Activated T-helper 1 cell treated with anti-CD3 and anti-CD28 coated beads, Interleukin-12 subunit alpha, Interleukin-12 subunit beta, Interleukin-2, Interleukin-4 antibody, amounts not matched to agents 30 ng/mL and 10 ng/mL and 1 ng/mL, durations not matched to agents 14 hours and 24 hours and 36 hours (primary cell): ENCODE results near the gene GRM8. TPM values are rescaled to one million over a fixed set of nuclear protein-coding genes. Genes with fewer than 3 reads are reported as not detected.

Source experiments
- DNase-seq: peaks from one replicate; pipeline ENCODE4 v3.0.0; 2021; ENCODE audit warnings: low spot score
- H3K27ac Mint-ChIP-seq: one replicate; pipeline ENCODE4 v1.8.0; 2021; ENCODE audit warnings: mild to moderate bottlenecking, mixed read lengths
- H3K27me3 Mint-ChIP-seq: one replicate; pipeline ENCODE4 v1.8.0; 2022; ENCODE audit warnings: mild to moderate bottlenecking, moderate library complexity, mixed read lengths; ENCODE audit not compliant: insufficient read depth
- H3K36me3 Mint-ChIP-seq: one replicate; pipeline ENCODE4 v1.8.0; 2021; ENCODE audit warnings: low read depth, mixed read lengths
- H3K4me1 Mint-ChIP-seq: one replicate; pipeline ENCODE4 v1.8.0; 2021; ENCODE audit warnings: low read depth, mixed read lengths
- H3K4me3 Mint-ChIP-seq: one replicate; pipeline ENCODE4 v1.8.0; 2021; ENCODE audit warnings: mild to moderate bottlenecking, moderate library complexity, mixed read lengths
- H3K9me3 Mint-ChIP-seq: one replicate; pipeline ENCODE4 v1.8.0; 2021; ENCODE audit warnings: mixed read lengths
- intact Hi-C: fragments of 100-400 bp; cut with micrococcal nuclease; formaldehyde crosslinking; loops from one replicate; pipeline ENCODE4 v1.15.1; 2024
- total RNA-seq: library from RNA; stranded (reverse); gene quantifications from 2 replicates; pipeline ENCODE4 v1.2.3, GENCODE V29; 2022

GRM8 gene
- total RNA-seq, 1 donor from 2014 or later: not detected

GRCh38 chr7:127035203-127035849 is 217.4 kb downstream of the GRM8 start:
- Mint-ChIP-seq H3K4me3 (no peak overlapping the region), H3K4me1 (no peaks in the 10 kb centered on the region), H3K27me3 (peaks cover 2% of the 10 kb centered on the region), H3K9me3 (no peaks in the 10 kb centered on the region), H3K27ac (no peak overlapping the region), H3K36me3 (no peaks in the 10 kb centered on the region)
- no peak for DNase-seq
- intact Hi-C loops: no loop called here

DNA sequence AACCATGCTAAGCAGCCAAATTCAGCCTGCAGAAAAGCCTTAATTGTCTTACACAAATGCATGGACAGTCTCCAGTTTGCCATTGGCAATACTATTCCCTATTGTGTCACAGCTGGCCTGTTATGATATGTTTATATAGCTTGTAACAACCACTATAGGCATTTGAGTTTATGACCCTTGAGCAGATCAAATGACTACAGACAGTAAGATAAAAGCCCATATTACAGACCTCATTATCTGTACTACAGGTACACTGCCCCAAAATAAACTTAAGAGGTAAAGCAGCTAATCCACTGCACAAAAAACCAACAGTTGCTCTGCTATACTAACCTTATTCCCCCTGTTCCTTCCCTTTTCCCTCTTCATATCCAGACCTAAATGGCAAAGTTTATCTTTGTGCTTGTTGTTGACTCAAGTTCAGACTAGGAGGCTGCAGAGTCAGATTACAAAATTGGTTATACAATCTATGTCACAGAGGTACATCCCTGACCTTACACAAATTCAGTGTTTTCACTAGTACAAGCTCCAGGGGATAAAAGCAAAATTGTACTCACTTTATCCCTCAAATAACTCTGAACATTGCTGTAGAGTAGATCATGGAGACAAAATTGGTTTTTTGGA is 218.4 kb downstream of the GRM8 start:
- DNase-seq: no peak
- H3K27me3 Mint-ChIP-seq: peaks cover 2% of the 10 kb centered on the region
- H3K9me3 Mint-ChIP-seq: no peaks in the 10 kb centered on the region
- H3K36me3 Mint-ChIP-seq: no peaks in the 10 kb centered on the region
- intact Hi-C loops: no loop called here
- no peaks in the 10 kb centered on the region for H3K4me1 Mint-ChIP-seq
- no peak overlapping the region for H3K4me3 Mint-ChIP-seq
- no peak overlapping the region for H3K27ac Mint-ChIP-seq

GRCh38 chr7:127029823-127030222 is 222.9 kb downstream of the GRM8 start:
- intact Hi-C loops: no loop called here
- peaks cover 2% of the 10 kb centered on the region for H3K27me3 Mint-ChIP-seq

GRCh38 chr7:127021857-127022256 is 230.9 kb downstream of the GRM8 start:
- H3K36me3 Mint-ChIP-seq: no peaks in the 10 kb centered on the region
- H3K27me3 Mint-ChIP-seq: no peaks in the 10 kb centered on the region
- H3K27ac Mint-ChIP-seq: no peak overlapping the region
- H3K9me3 Mint-ChIP-seq: no peaks in the 10 kb centered on the region
- no peak for DNase-seq
- H3K4me1 Mint-ChIP-seq: no peaks in the 10 kb centered on the region
- H3K4me3 Mint-ChIP-seq: no peak overlapping the region
- intact Hi-C loops: no loop called here

More at GRCh38 chr7:127029823-127030222, 222.9 kb downstream of the GRM8 start:
- Mint-ChIP-seq H3K9me3 (no peaks in the 10 kb centered on the region), H3K36me3 (no peaks in the 10 kb centered on the region), H3K4me3 (no peak overlapping the region), H3K27ac (no peak overlapping the region), H3K4me1 (no peaks in the 10 kb centered on the region)
- DNase-seq: no peak

DNA sequence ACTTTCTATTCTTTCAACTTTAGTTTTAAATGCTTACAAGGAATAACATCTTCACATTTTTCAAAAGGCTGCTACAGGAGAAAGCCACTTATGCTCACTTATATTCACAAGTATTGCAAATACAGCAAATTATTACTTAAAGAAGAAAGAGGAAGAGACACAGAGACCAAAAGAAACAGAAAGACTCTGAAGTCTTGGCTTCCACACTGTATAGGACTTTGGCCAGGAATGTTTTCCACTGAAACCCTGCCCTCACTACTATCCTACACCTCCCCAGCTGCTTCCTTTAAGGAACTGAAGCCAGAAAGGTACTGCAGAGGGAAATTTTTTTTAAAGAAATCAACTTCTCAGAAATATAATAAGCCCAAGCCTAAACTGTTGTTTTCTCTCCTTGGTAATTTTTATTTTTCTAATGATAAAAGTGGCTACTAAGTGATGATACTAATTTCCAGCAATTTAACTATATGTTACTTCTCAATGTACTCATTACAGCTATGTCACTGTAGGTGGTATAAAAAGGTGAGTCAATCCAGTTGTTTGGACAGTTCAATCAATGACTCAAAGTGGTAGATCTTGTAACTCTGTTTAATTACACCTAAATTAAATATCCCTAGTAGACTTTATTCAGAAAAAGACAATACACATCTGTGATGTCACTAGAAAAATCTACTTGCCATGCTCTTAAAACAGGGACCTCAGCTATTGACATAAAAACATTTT is 231.6 kb downstream of the GRM8 start:
- Mint-ChIP-seq H3K27ac (no peak overlapping the region), H3K36me3 (no peaks in the 10 kb centered on the region), H3K27me3 (no peaks in the 10 kb centered on the region), H3K9me3 (no peaks in the 10 kb centered on the region), H3K4me1 (no peaks in the 10 kb centered on the region), H3K4me3 (no peak overlapping the region)
- intact Hi-C loops: no loop called here
- no peak for DNase-seq

DNA sequence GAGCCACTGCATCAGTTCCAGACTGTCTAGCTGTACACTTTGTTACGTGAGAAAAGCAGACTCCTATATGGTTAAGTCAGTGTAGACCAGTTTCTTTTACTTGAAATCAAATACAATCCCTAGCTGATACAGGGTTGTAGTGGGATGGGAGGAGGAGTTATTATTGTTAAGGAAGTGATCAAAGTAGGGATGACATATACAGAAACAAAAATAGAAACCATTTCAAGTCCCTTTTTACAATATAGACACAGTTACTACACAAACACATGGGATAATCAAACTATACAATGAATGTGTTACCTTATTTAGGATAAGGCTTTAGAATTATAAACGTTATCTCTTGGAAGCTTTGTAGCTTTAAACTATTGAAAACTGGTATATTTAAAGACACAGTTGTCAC is 233.9 kb downstream of the GRM8 start:
- Mint-ChIP-seq H3K27me3 (no peaks in the 10 kb centered on the region), H3K4me1 (no peaks in the 10 kb centered on the region), H3K9me3 (no peaks in the 10 kb centered on the region), H3K27ac (no peak overlapping the region), H3K4me3 (no peak overlapping the region), H3K36me3 (no peaks in the 10 kb centered on the region)
- no peak for DNase-seq
- intact Hi-C loops: no loop called here

- DNase-seq: no peak
- Mint-ChIP-seq H3K4me3 (no peak overlapping the region), H3K27me3 (no peaks in the 10 kb centered on the region), H3K4me1 (no peaks in the 10 kb centered on the region), H3K9me3 (no peaks in the 10 kb centered on the region), H3K27ac (no peak overlapping the region), H3K36me3 (no peaks in the 10 kb centered on the region)
- intact Hi-C loops: no loop called here
Observed at GRCh38 chr7:127017196-127017595, 235.5 kb downstream of the GRM8 start.

DNA sequence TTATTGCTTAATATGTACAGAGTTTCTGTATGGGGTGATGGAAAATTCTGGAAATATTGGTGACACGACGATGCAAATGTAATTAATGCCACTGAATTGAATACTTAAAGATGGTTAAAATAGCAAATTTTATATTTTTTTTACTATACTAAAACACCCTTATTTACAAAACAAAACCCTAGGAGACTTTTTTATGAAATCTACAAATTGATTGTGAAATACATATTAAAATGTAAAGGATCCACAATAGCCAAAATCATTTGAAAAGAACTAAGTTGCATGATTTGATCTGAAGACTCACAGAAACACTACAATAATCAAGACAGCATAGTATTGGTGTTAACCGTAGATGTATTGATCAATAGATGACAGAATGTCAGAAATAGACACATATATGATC is 252.0 kb downstream of the GRM8 start:
- no peaks in the 10 kb centered on the region for H3K4me1 Mint-ChIP-seq
- H3K9me3 Mint-ChIP-seq: no peaks in the 10 kb centered on the region
- H3K27me3 Mint-ChIP-seq: peaks cover 2% of the 10 kb centered on the region
- H3K4me3 Mint-ChIP-seq: no peak overlapping the region
- H3K27ac Mint-ChIP-seq: no peak overlapping the region
- no peaks in the 10 kb centered on the region for H3K36me3 Mint-ChIP-seq
- intact Hi-C loops: no loop called here
- DNase-seq: no peak

- Mint-ChIP-seq H3K4me1 (no peaks in the 10 kb centered on the region), H3K36me3 (no peaks in the 10 kb centered on the region), H3K9me3 (no peaks in the 10 kb centered on the region), H3K27me3 (peaks cover 2% of the 10 kb centered on the region), H3K27ac (no peak overlapping the region), H3K4me3 (no peak overlapping the region)
- intact Hi-C loops: no loop called here
- DNase-seq: no peak
Observed at GRCh38 chr7:126996659-126997058, 256.1 kb downstream of the GRM8 start.

GRCh38 chr7:126993626-126994213 is 259.0 kb downstream of the GRM8 start:
- Mint-ChIP-seq H3K4me3 (no peak overlapping the region), H3K9me3 (no peaks in the 10 kb centered on the region), H3K4me1 (no peaks in the 10 kb centered on the region), H3K27ac (no peak overlapping the region), H3K36me3 (no peaks in the 10 kb centered on the region), H3K27me3 (peaks cover 2% of the 10 kb centered on the region)
- DNase-seq: no peak
- intact Hi-C loops: no loop called here

DNA sequence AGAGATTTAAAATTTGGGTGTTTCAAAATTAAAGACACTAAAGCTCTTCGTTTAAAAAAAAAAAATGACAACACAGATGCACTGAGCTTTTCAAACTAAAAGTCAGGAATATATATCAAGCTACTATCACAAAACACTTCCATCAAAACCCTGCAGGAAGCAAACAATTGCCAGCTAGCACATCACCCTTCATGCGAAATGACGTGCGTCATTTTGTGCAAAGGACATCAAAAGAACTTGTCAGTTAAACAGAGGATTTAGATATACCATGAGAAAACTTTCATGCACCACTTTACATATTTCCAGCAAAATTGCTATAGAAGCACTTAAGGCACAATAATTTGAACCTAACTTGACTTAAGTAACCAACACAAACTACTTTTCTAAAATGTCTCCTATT is 264.7 kb downstream of the GRM8 start:
- Mint-ChIP-seq H3K9me3 (no peaks in the 10 kb centered on the region), H3K4me3 (no peak overlapping the region), H3K27me3 (no peaks in the 10 kb centered on the region), H3K36me3 (no peaks in the 10 kb centered on the region), H3K27ac (no peak overlapping the region), H3K4me1 (no peaks in the 10 kb centered on the region)
- DNase-seq: no peak
- intact Hi-C loops: no loop called here

GRCh38 chr7:126979722-126980121 is 273.0 kb downstream of the GRM8 start:
- Mint-ChIP-seq H3K36me3 (no peaks in the 10 kb centered on the region), H3K4me1 (no peaks in the 10 kb centered on the region), H3K27me3 (peaks cover 2% of the 10 kb centered on the region), H3K27ac (no peak overlapping the region), H3K9me3 (no peaks in the 10 kb centered on the region), H3K4me3 (no peak overlapping the region)
- no peak for DNase-seq
- intact Hi-C loops: no loop called here

GRCh38 chr7:126978865-126979264 is 273.9 kb downstream of the GRM8 start:
- H3K4me3 Mint-ChIP-seq: no peak overlapping the region

More at GRCh38 chr7:126978865-126979264, 273.9 kb downstream of the GRM8 start:
- Mint-ChIP-seq H3K36me3 (no peaks in the 10 kb centered on the region), H3K4me1 (no peaks in the 10 kb centered on the region), H3K27me3 (peaks cover 2% of the 10 kb centered on the region), H3K27ac (no peak overlapping the region), H3K9me3 (no peaks in the 10 kb centered on the region)
- no peak for DNase-seq
- intact Hi-C loops: no loop called here
